ENCODE results near the gene ARID3B. TPM values are rescaled to one million over a fixed set of nuclear protein-coding genes. Genes with fewer than 3 reads are reported as not detected.

Gene ARID3B
- polyA plus RNA-seq, 1 experiment = 1.6 TPM

DNA sequence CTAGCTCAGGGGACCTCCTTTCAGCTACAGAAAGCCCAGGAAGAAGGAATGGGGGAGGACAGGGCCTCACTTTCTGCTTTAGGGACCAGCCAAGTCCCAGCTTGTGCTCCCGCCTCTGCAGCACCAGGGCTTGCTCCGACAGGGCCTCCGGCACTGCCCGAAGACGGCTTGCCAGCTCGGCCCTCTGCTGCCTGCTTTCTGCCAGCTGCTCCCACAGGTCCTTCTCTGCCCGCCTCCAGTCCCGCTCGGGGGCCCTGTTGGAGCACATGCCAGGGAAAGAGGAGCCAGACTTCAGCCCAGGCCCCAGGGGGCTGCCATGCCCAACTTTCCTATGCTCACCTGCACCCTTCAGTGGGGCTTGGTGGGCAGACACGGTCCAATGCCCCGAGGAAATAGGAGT, 70.3 kb downstream of the ARID3B start:
- Histone ChIP-seq H3K4me3 (ENCODE audit: low read depth, low read length) (no peak overlapping the region), H3K27ac (ENCODE audit: low read depth, low read length) (no peak overlapping the region), H3K27me3 (ENCODE audit: control insufficient read depth, insufficient read depth, low read length) (peaks cover 31% of the 10 kb centered on the region), H3K9me3 (ENCODE audit: control insufficient read depth, insufficient read depth, low read length) (peaks cover 5% of the 10 kb centered on the region; the same call in 1 of the 2 replicates)
- CTCF ChIA-PET = interaction anchor here (0.5 kb wide), 1 partner anchor 20 kb away, joined by 3 read pairs; no protein-coding TSS in a partner anchor
- POLR2A ChIA-PET = interaction anchor here (1.9 kb wide), 1 partner anchor 150 kb away, joined by 6 read pairs; the partner anchor contains the start of gene UBL7
- DNase-seq (ENCODE audit: low read depth, low spot score) = no peak
- no peak for TF ChIP-seq CTCF (IDR thresholded peaks at IDR 0.05; ENCODE audit: low read depth, low read length)

- ChIA-PET POLR2A (no interaction called here), CTCF (interaction anchor here (0.5 to 1.1 kb wide), 2 partner anchors 9 to 20 kb away, joined by 3 to 4 read pairs; no protein-coding TSS in a partner anchor)
- DNase-seq (ENCODE audit: low read depth, low spot score) = no peak
- H3K4me3 ChIP-seq (ENCODE audit: low read depth, low read length) = no peak overlapping the region
- peaks cover 31% of the 10 kb centered on the region for H3K27me3 ChIP-seq (ENCODE audit: control insufficient read depth, insufficient read depth, low read length)
- no peak overlapping the region for H3K27ac ChIP-seq (ENCODE audit: low read depth, low read length)
- peaks cover 5% of the 10 kb centered on the region; the same call in 1 of the 2 replicates for H3K9me3 ChIP-seq (ENCODE audit: control insufficient read depth, insufficient read depth, low read length)
- no peak for TF ChIP-seq CTCF (IDR thresholded peaks at IDR 0.05; ENCODE audit: low read depth, low read length)
Observed at GRCh38 chr15:74611834-74612233, 70.8 kb downstream of the ARID3B start.

DNA sequence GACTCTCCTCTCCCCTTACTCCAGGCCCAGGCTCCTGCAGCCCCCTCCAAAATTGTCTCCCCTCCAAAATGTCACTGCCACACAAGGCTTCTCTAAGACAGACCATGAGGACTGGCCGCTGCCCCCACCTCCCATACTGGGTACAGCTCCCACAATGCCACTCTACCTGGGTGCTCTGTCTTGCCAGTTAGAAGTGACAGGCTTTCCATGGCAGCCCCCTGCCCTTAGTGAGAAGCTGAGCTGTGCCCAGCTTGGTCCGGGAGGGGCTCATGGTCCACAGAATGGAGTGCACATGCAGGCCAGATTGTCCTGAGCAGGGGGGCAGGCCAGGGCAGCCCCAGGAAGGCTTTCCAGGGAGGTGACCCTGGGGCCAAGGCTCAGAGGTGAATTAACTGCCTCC, 71.7 kb downstream of the ARID3B start:
- POLR2A ChIA-PET = no interaction called here

GRCh38 chr15:74613089-74613952, 72.3 kb downstream of the ARID3B start:
- Histone ChIP-seq H3K4me3 (ENCODE audit: low read depth, low read length) (no peak overlapping the region), H3K27ac (ENCODE audit: low read depth, low read length) (no peak overlapping the region), H3K9me3 (ENCODE audit: control insufficient read depth, insufficient read depth, low read length) (peaks cover 5% of the 10 kb centered on the region; the same call in 1 of the 2 replicates), H3K27me3 (ENCODE audit: control insufficient read depth, insufficient read depth, low read length) (peaks cover 23% of the 10 kb centered on the region)
- DNase-seq (ENCODE audit: low read depth, low spot score) = no peak
- POLR2A ChIA-PET = no interaction called here
- TF ChIP-seq CTCF (IDR thresholded peaks at IDR 0.05; ENCODE audit: low read depth, low read length) = no peak
- CTCF ChIA-PET = interaction anchor here (0.6 to 1.9 kb wide), 5 partner anchors 18 to 288 kb away, joined by 3 to 7 read pairs (median 4); no protein-coding TSS in a partner anchor

More for the DNA sequence above, 71.7 kb downstream of the ARID3B start:
- no peak overlapping the region for H3K27ac ChIP-seq (ENCODE audit: low read depth, low read length)
- peaks cover 5% of the 10 kb centered on the region; the same call in 1 of the 2 replicates for H3K9me3 ChIP-seq (ENCODE audit: control insufficient read depth, insufficient read depth, low read length)
- H3K4me3 ChIP-seq (ENCODE audit: low read depth, low read length) = no peak overlapping the region
- CTCF ChIA-PET = interaction anchor here (1.1 kb wide), 1 partner anchor 9 kb away, joined by 4 read pairs; no protein-coding TSS in a partner anchor
- TF ChIP-seq CTCF (IDR thresholded peaks at IDR 0.05; ENCODE audit: low read depth, low read length) = no peak
- peaks cover 24% of the 10 kb centered on the region for H3K27me3 ChIP-seq (ENCODE audit: control insufficient read depth, insufficient read depth, low read length)
- no peak for DNase-seq (ENCODE audit: low read depth, low spot score)
